Keratinocyte (primary cell): ENCODE data around the gene SLC26A3. TPM values are rescaled to one million over a fixed set of nuclear protein-coding genes. Genes with fewer than 3 reads are reported as not detected.

Experiments used
- DNase-seq: peaks from one replicate; pipeline ENCODE4 v3.0.0-alpha.2; 2011; ENCODE audit warnings: low read depth, missing footprints, low spot score
- FAIRE-seq: peaks from 2 replicates; lab custom pipeline; 2011; peaks lifted over from hg19 to GRCh38; lab: Jason Lieb, UNC
- H2AFZ ChIP-seq: 2 replicates; pipeline ENCODE4 v1.6.0; 2012; ENCODE audit warnings: low read length, control low read depth, inconsistent platforms; ENCODE audit not compliant: control insufficient read depth
- H3K27ac ChIP-seq: 2 replicates; pipeline ENCODE4 v1.5.1; 2011; ENCODE audit warnings: low read length; ENCODE audit not compliant: control insufficient read depth, insufficient read depth
- H3K27me3 ChIP-seq: 3 replicates; pipeline ENCODE4 v1.6.0; 2011; ENCODE audit warnings: low read length; ENCODE audit not compliant: control insufficient read depth, insufficient read depth; ENCODE audit errors: extremely low read depth
- H3K36me3 ChIP-seq, 2 experiments: 2 replicates in 1 of 2; 3 replicates in 1 of 2; pipeline ENCODE4 v1.5.1; 2011; ENCODE audit warnings: low read length in 2 of 2, mild to moderate bottlenecking in 1 of 2; ENCODE audit not compliant: control insufficient read depth in 2 of 2, insufficient read depth in 2 of 2; ENCODE audit errors: extremely low read depth in 1 of 2
- H3K4me1 ChIP-seq: 3 replicates; pipeline ENCODE4 v1.5.1; 2011; ENCODE audit warnings: low read length; ENCODE audit not compliant: control insufficient read depth, insufficient read depth; ENCODE audit errors: extremely low read depth
- H3K4me2 ChIP-seq: 3 replicates; pipeline ENCODE4 v1.6.0; 2011; ENCODE audit warnings: low read depth, low read length; ENCODE audit not compliant: control insufficient read depth, insufficient read depth; ENCODE audit errors: extremely low read depth
- H3K4me3 ChIP-seq, 3 experiments: fragments of 200-600 bp in 1 of 3; sonication (generic) in 1 of 3; 2 replicates in 2 of 3; 3 replicates in 1 of 3; pipeline ENCODE4 v1.5.1; 2011 to 2016; ENCODE audit warnings: low read length in 3 of 3, mild to moderate bottlenecking in 3 of 3, control low read depth in 2 of 3, inconsistent platforms in 1 of 3, low read depth in 1 of 3, mixed read lengths in 1 of 3, mixed run types in 1 of 3, moderate library complexity in 1 of 3; ENCODE audit not compliant: control insufficient read depth in 2 of 3, insufficient read depth in 2 of 3; ENCODE audit errors: extremely low read depth in 1 of 3
- H3K79me2 ChIP-seq: 2 replicates; pipeline ENCODE4 v1.6.0; 2012; ENCODE audit warnings: low read length; ENCODE audit not compliant: control insufficient read depth, insufficient read depth
- H3K9ac ChIP-seq: 3 replicates; pipeline ENCODE4 v1.6.0; 2011; ENCODE audit warnings: low read length; ENCODE audit not compliant: control insufficient read depth, insufficient read depth; ENCODE audit errors: extremely low read depth
- H3K9me1 ChIP-seq: 3 replicates; pipeline ENCODE4 v1.6.0; 2011; ENCODE audit warnings: low read length; ENCODE audit not compliant: control insufficient read depth, insufficient read depth; ENCODE audit errors: extremely low read depth
- H3K9me3 ChIP-seq: 2 replicates; pipeline ENCODE4 v1.5.1; 2012; ENCODE audit warnings: low read depth, low read length; ENCODE audit not compliant: control insufficient read depth
- H4K20me1 ChIP-seq: 3 replicates; pipeline ENCODE4 v1.6.0; 2011; ENCODE audit warnings: low read length; ENCODE audit not compliant: control insufficient read depth, insufficient read depth; ENCODE audit errors: extremely low read depth
- EZH2 ChIP-seq: IDR thresholded peaks from one replicate; pipeline ENCODE4 v1.6.1; 2012; ENCODE audit warnings: inconsistent platforms, mild to moderate bottlenecking, low read length, moderate library complexity
- dilution Hi-C: fragments of 300-500 bp; cut with MboI; formaldehyde crosslinking; loops from one replicate; pipeline ENCODE4 v1.7.0; 2020; ENCODE audit warnings: low sequenced_read_pairs; ENCODE audit not compliant: extremely low pct_ligation_motif_present
- polyA plus RNA-seq, 5 experiments: library from polyadenylated mRNA; depleted of rRNA in 3 of 5; stranded (reverse) in 3 of 5; stranded (forward) in 1 of 5; unstranded in 1 of 5; fragments of >200 nt; gene quantifications; 1 replicate in 1 of 5; 2 replicates in 3 of 5; 3 replicates in 1 of 5; pipeline versions ENCODE4 v1.2.1 to v1.2.3, GENCODE V29; 2011 to 2012; ENCODE audit warnings: missing spikeins in 2 of 5, low read depth in 1 of 5, low replicate concordance in 1 of 5
- TF ChIP-seq, protein P1 (sequence below), 3 experiments: IDR thresholded peaks in 1 of 3; conservative IDR thresholded peaks in 1 of 3; optimal IDR thresholded peaks in 1 of 3; 2 replicates in 2 of 3; 3 replicates in 1 of 3; pipeline versions ENCODE3 to v1.5.1; 2011; ENCODE audit warnings: low read length in 3 of 3, mild to moderate bottlenecking in 3 of 3, moderate library complexity in 2 of 3, control low read depth in 1 of 3, inconsistent platforms in 1 of 3; ENCODE audit not compliant: insufficient read depth in 2 of 3; ENCODE audit errors: extremely low read depth in 1 of 3

Gene SLC26A3
- polyA plus RNA-seq, 1 donor (not counting 4 experiments of a cell fraction or from before 2014, with no cell fraction given): not detected

- no peak overlapping the region for H3K4me3 ChIP-seq
- no peak overlapping the region for H3K9ac ChIP-seq
- H4K20me1 ChIP-seq: no peaks in the 10 kb centered on the region
- H2AFZ ChIP-seq: no peak overlapping the region
- FAIRE-seq (no peak), DNase-seq (no peak)
- no peaks in the 10 kb centered on the region for H3K9me1 ChIP-seq
- H3K27ac ChIP-seq: no peak overlapping the region
- dilution Hi-C loops: no loop called here
- no peaks in the 10 kb centered on the region for H3K36me3 ChIP-seq
- no peaks in the 10 kb centered on the region for H3K4me1 ChIP-seq
- no peak for TF ChIP-seq EZH2
- TF ChIP-seq, protein P1, sequence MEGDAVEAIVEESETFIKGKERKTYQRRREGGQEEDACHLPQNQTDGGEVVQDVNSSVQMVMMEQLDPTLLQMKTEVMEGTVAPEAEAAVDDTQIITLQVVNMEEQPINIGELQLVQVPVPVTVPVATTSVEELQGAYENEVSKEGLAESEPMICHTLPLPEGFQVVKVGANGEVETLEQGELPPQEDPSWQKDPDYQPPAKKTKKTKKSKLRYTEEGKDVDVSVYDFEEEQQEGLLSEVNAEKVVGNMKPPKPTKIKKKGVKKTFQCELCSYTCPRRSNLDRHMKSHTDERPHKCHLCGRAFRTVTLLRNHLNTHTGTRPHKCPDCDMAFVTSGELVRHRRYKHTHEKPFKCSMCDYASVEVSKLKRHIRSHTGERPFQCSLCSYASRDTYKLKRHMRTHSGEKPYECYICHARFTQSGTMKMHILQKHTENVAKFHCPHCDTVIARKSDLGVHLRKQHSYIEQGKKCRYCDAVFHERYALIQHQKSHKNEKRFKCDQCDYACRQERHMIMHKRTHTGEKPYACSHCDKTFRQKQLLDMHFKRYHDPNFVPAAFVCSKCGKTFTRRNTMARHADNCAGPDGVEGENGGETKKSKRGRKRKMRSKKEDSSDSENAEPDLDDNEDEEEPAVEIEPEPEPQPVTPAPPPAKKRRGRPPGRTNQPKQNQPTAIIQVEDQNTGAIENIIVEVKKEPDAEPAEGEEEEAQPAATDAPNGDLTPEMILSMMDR (optimal IDR thresholded peaks at IDR 0.05 in 1 of 3, IDR thresholded peaks at IDR 0.05 in 1 of 3, conservative IDR thresholded peaks at IDR 0.05 in 1 of 3; ENCODE audit: extremely low read depth in 1 of 3, insufficient read depth in 2 of 3, low read length in 3 of 3): no peak
- no peaks in the 10 kb centered on the region for H3K27me3 ChIP-seq
- no peak overlapping the region for H3K4me2 ChIP-seq
- no peaks in the 10 kb centered on the region for H3K79me2 ChIP-seq
- no peaks in the 10 kb centered on the region for H3K9me3 ChIP-seq
Measured at GRCh38 chr7:107826451-107826850, 23.4 kb upstream of the SLC26A3 start.

GRCh38 chr7:107824858-107825257, 21.8 kb upstream of the SLC26A3 start:
- no peak overlapping the region for H2AFZ ChIP-seq
- H3K27me3 ChIP-seq: no peaks in the 10 kb centered on the region
- no peaks in the 10 kb centered on the region for H3K4me1 ChIP-seq
- H3K36me3 ChIP-seq: no peaks in the 10 kb centered on the region
- TF ChIP-seq EZH2: no peak
- TF ChIP-seq, protein P1 (optimal IDR thresholded peaks at IDR 0.05 in 1 of 3, IDR thresholded peaks at IDR 0.05 in 1 of 3, conservative IDR thresholded peaks at IDR 0.05 in 1 of 3; ENCODE audit: extremely low read depth in 1 of 3, insufficient read depth in 2 of 3, low read length in 3 of 3): no peak
- no peak overlapping the region for H3K27ac ChIP-seq
- no peak overlapping the region for H3K4me3 ChIP-seq
- no peak overlapping the region for H3K9ac ChIP-seq
- H3K9me1 ChIP-seq: no peaks in the 10 kb centered on the region
- H3K79me2 ChIP-seq: no peaks in the 10 kb centered on the region
- dilution Hi-C loops: no loop called here
- no peak for FAIRE-seq
- no peaks in the 10 kb centered on the region for H4K20me1 ChIP-seq
- H3K9me3 ChIP-seq: no peaks in the 10 kb centered on the region
- H3K4me2 ChIP-seq: no peak overlapping the region
- DNase-seq: no peak
